PC-3 (cell line): ENCODE results near the gene TDRD7.

Experiments
- CTCF ChIP-seq: fragments of 300-600 bp; sonication (generic); conservative IDR thresholded peaks from 2 replicates; pipeline ENCODE4 v1.5.1; 2017; ENCODE audit warnings: antibody characterized with exemption, low read depth, mild to moderate bottlenecking, low read length
- EZH2 ChIP-seq: fragments of 300-600 bp; sonication (generic); IDR thresholded peaks from one replicate; pipeline ENCODE4 v1.6.1; 2017; ENCODE audit warnings: antibody characterized with exemption, mild to moderate bottlenecking, low read length; ENCODE audit not compliant: unreplicated experiment
- EZH2phosphoT487 ChIP-seq: fragments of 300-600 bp; sonication (generic); IDR thresholded peaks from 2 replicates; pipeline ENCODE4 v1.6.1; 2018; ENCODE audit warnings: mild to moderate bottlenecking, antibody characterized with exemption, low read length, borderline replicate concordance

GRCh38 chr9:97484134-97484533 is 72.2 kb downstream of the TDRD7 start:
- TF ChIP-seq CTCF, result no peak
- TF ChIP-seq EZH2phosphoT487, result no peak
- TF ChIP-seq EZH2, result no peak
